GM19452 (cell line): ENCODE measurements around the gene EPOP.
"Not testable (repeated sequence)": the region's sequence is repeated elsewhere in the genome, so short reads cannot be mapped to it uniquely, and the experiment has no call there.

ENCODE experiments used
- ATAC-seq: cut with Tn5 transposase; IDR thresholded peaks from one replicate; pipeline ENCODE4 v1.9.1; 2021; ENCODE audit not compliant: unreplicated experiment

Gene EPOP

GRCh38 chr17:38653679-38654078, 21.1 kb downstream of the EPOP start:
- no peak for ATAC-seq

GRCh38 chr17:38653230-38653629, 21.5 kb downstream of the EPOP start:
- no peak for ATAC-seq

- ATAC-seq, result not testable (repeated sequence)
Observed at GRCh38 chr17:38650653-38651173, 24.0 kb downstream of the EPOP start.

- no peak for ATAC-seq
Observed at GRCh38 chr17:38637951-38638350, 36.8 kb downstream of the EPOP start.

DNA sequence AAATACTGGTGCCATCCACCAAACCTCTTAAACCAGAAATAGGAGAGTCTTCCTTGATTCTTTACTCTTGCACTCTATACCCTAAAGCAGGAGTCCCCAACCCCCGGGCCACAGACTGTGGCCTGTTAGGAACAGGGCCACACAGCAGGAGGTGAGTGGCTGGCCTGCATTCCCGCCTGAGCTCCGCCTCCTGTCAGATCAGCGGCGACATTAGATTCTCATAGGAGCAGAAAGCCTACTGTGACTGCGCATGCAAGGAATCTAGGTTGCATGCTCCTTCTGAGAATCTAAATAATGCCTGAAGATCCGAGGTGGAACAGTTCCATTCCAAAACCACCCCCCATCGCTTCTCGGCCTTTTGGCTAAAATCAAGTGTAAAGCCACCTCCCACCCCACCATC, 38.7 kb downstream of the EPOP start:
- ATAC-seq, result no peak

- no peak for ATAC-seq
Observed at GRCh38 chr17:38632334-38632733, 42.4 kb downstream of the EPOP start.

- ATAC-seq, result no peak
Observed at GRCh38 chr17:38628441-38628840, 46.3 kb downstream of the EPOP start.

DNA sequence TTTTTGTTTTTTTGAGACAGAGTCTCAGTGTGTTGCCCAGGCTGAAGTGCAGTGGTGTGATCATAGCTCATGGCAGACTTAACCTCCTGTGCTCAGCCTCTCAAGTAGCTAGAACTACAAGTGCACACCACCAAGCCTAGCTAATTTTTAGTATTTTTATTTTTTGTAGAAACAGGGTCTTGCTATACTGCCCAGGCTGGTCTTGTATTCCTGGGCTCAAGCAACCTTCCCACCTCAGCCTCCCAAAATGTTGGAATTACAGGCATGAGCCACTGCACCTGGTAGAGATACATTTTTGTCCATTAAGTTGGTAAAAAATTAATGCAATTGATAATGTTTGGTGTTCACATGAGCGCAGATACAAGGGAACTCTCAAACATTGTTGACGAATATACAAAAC, 46.8 kb downstream of the EPOP start:
- ATAC-seq, result no peak

DNA sequence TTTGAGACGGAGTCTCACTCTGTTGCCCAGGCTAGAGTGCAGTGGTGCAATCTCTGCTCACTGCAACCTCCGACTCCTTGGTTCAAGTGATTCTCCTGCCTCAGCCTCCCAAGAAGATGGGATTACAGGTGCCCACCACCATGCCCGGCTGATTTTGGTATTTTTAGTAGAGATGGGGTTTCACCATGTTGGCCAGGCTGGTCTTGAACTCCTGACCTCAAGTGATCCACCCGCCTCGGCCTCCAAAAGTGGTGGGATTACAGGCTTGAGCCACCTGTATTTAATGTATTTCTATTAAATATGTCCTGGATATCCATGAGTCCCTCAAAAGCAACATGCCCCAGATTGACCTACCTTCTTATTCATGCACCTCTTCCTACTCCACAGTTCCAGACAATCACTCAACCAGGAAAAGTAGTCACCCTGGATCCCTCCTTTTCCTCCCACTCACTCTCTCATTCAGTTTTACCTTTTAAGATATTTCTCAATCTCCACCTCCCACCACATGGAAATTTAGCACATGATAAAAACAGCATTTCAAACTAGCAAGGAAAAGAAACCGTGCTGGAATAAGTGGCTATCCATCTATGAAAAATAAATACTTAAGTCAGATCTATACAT, 48.0 kb downstream of the EPOP start:
- not testable (repeated sequence) for ATAC-seq

GRCh38 chr17:38625482-38625881, 49.3 kb downstream of the EPOP start:
- ATAC-seq, result no peak

- ATAC-seq, result peak; percentile 71
Observed at GRCh38 chr17:38624782-38625355, 49.9 kb downstream of the EPOP start.
